ENCODE data around the gene TBC1D16. TPM values are rescaled to one million over a fixed set of nuclear protein-coding genes. Genes with fewer than 3 reads are reported as not detected.

Gene TBC1D16
- total RNA-seq, 1 experiment from 2014 or later = 35.9 TPM

GRCh38 chr17:79974566-79975497 is 60.8 kb downstream of the TBC1D16 start:
- Mint-ChIP-seq H3K4me1 (ENCODE audit: low read depth, unreplicated experiment) (no peaks in the 10 kb centered on the region), H3K36me3 (ENCODE audit: insufficient read depth, unreplicated experiment) (peaks cover 9% of the 10 kb centered on the region), H3K4me3 (ENCODE audit: low read depth, unreplicated experiment) (no peak overlapping the region), H3K27ac (ENCODE audit: unreplicated experiment) (no peak overlapping the region), H3K9me3 (ENCODE audit: low read depth, unreplicated experiment) (no peaks in the 10 kb centered on the region), H3K27me3 (ENCODE audit: unreplicated experiment) (no peaks in the 10 kb centered on the region)
- TF ChIP-seq, protein P1, sequence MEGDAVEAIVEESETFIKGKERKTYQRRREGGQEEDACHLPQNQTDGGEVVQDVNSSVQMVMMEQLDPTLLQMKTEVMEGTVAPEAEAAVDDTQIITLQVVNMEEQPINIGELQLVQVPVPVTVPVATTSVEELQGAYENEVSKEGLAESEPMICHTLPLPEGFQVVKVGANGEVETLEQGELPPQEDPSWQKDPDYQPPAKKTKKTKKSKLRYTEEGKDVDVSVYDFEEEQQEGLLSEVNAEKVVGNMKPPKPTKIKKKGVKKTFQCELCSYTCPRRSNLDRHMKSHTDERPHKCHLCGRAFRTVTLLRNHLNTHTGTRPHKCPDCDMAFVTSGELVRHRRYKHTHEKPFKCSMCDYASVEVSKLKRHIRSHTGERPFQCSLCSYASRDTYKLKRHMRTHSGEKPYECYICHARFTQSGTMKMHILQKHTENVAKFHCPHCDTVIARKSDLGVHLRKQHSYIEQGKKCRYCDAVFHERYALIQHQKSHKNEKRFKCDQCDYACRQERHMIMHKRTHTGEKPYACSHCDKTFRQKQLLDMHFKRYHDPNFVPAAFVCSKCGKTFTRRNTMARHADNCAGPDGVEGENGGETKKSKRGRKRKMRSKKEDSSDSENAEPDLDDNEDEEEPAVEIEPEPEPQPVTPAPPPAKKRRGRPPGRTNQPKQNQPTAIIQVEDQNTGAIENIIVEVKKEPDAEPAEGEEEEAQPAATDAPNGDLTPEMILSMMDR (IDR thresholded peaks at IDR 0.05; ENCODE audit: unreplicated experiment) = no peak
- intact Hi-C loops (cut with micrococcal nuclease; ENCODE audit: unreplicated experiment) = no loop called here
- DNase-seq = no peak
- CTCF ChIA-PET = interaction anchor here (1.0 kb wide), 1 partner anchor 166 kb away, joined by 3 read pairs; no protein-coding TSS in a partner anchor
- BruUV-seq (replicated peaks) = no TSS peak

DNA sequence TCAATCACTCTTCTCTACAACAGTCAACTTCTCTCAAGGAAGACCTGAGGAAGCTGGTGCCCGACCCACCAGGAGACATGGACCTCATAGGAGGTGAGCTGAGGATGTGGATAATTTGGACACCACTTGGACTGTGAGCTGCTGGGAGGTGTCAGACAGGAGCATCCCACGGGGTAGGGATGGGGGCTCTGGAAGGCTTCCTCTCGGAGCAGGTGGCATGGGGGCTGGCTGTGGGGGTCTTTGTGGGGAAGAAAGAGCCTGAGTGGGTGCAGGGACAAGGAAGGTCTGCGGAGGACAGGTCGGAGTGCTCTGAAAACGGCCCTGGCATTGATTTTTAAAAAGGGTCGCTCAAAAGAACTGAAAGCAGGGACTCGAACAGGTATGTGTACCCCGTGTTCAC is 64.0 kb downstream of the TBC1D16 start:
- TF ChIP-seq, protein P1 (IDR thresholded peaks at IDR 0.05; ENCODE audit: unreplicated experiment) = no peak
- Mint-ChIP-seq H3K36me3 (ENCODE audit: insufficient read depth, unreplicated experiment) (peaks cover 4% of the 10 kb centered on the region), H3K9me3 (ENCODE audit: low read depth, unreplicated experiment) (no peaks in the 10 kb centered on the region), H3K27ac (ENCODE audit: unreplicated experiment) (no peak overlapping the region), H3K4me3 (ENCODE audit: low read depth, unreplicated experiment) (no peak overlapping the region), H3K4me1 (ENCODE audit: low read depth, unreplicated experiment) (no peaks in the 10 kb centered on the region), H3K27me3 (ENCODE audit: unreplicated experiment) (no peaks in the 10 kb centered on the region)
- BruUV-seq (replicated peaks) = no TSS peak
- CTCF ChIA-PET = interaction anchor here (1.8 kb wide), 1 partner anchor 163 kb away, joined by 6 read pairs; no protein-coding TSS in a partner anchor
- DNase-seq = no peak
- intact Hi-C loops (cut with micrococcal nuclease; ENCODE audit: unreplicated experiment) = no loop called here

- no peaks in the 10 kb centered on the region for H3K27me3 Mint-ChIP-seq (ENCODE audit: unreplicated experiment)
- intact Hi-C loops (cut with micrococcal nuclease; ENCODE audit: unreplicated experiment) = no loop called here
- H3K27ac Mint-ChIP-seq (ENCODE audit: unreplicated experiment) = no peak overlapping the region
- CTCF ChIA-PET = interaction anchor here (1.0 to 1.8 kb wide), 2 partner anchors 45 to 162 kb away, joined by 3 to 6 read pairs; no protein-coding TSS in a partner anchor
- no peak for DNase-seq
- H3K36me3 Mint-ChIP-seq (ENCODE audit: insufficient read depth, unreplicated experiment) = peaks cover 4% of the 10 kb centered on the region
- TF ChIP-seq, protein P1 (IDR thresholded peaks at IDR 0.05; ENCODE audit: unreplicated experiment) = no peak
- no peak overlapping the region for H3K4me3 Mint-ChIP-seq (ENCODE audit: low read depth, unreplicated experiment)
- no peaks in the 10 kb centered on the region for H3K4me1 Mint-ChIP-seq (ENCODE audit: low read depth, unreplicated experiment)
- no peaks in the 10 kb centered on the region for H3K9me3 Mint-ChIP-seq (ENCODE audit: low read depth, unreplicated experiment)
- BruUV-seq (replicated peaks) = no TSS peak
These were observed 65.0 kb downstream of the TBC1D16 start for GRCh38 chr17:79970576-79971068.

- H3K27me3 Mint-ChIP-seq (ENCODE audit: unreplicated experiment) = no peaks in the 10 kb centered on the region
- no TSS peak for BruUV-seq (replicated peaks)
- peaks cover 4% of the 10 kb centered on the region for H3K36me3 Mint-ChIP-seq (ENCODE audit: insufficient read depth, unreplicated experiment)
- CTCF ChIA-PET = interaction anchor here (1.0 to 1.8 kb wide), 2 partner anchors 44 to 162 kb away, joined by 3 to 6 read pairs; no protein-coding TSS in a partner anchor
- H3K4me3 Mint-ChIP-seq (ENCODE audit: low read depth, unreplicated experiment) = no peak overlapping the region
- no peak overlapping the region for H3K27ac Mint-ChIP-seq (ENCODE audit: unreplicated experiment)
- H3K9me3 Mint-ChIP-seq (ENCODE audit: low read depth, unreplicated experiment) = no peaks in the 10 kb centered on the region
- no peak for DNase-seq
- no peaks in the 10 kb centered on the region for H3K4me1 Mint-ChIP-seq (ENCODE audit: low read depth, unreplicated experiment)
- intact Hi-C loops (cut with micrococcal nuclease; ENCODE audit: unreplicated experiment) = no loop called here
- TF ChIP-seq, protein P1 (IDR thresholded peaks at IDR 0.05; ENCODE audit: unreplicated experiment) = no peak
These were observed 65.8 kb downstream of the TBC1D16 start for GRCh38 chr17:79969906-79970305.
